ENCODE measurements around the gene CTNNA2.

The CTNNA2 gene

GRCh38 chr2:80302314-80303005 lies 789.6 kb downstream of the CTNNA2 start:
- DNase-seq, result no peak

GRCh38 chr2:80303006-80303908 lies 790.4 kb downstream of the CTNNA2 start:
- DNase-seq, result no peak

- DNase-seq, result no peak
These were observed 791.3 kb downstream of the CTNNA2 start, which contains the start of gene LRRTM1 for GRCh38 chr2:80303909-80304837. LRRTM1 (minus strand) TSS chr2:80304752; CDS start chr2:80303819, 933 bp downstream.

- no peak for DNase-seq
These were observed 798.5 kb downstream of the CTNNA2 start for GRCh38 chr2:80311304-80311703.

- no peak for DNase-seq
These were observed 799.5 kb downstream of the CTNNA2 start for GRCh38 chr2:80312282-80312839.

- DNase-seq, result no peak
These were observed 809.6 kb downstream of the CTNNA2 start for GRCh38 chr2:80322311-80322920.

- no peak for DNase-seq
These were observed 810.1 kb downstream of the CTNNA2 start for GRCh38 chr2:80322958-80323357.

GRCh38 chr2:80323610-80324009 lies 810.8 kb downstream of the CTNNA2 start:
- no peak for DNase-seq

GRCh38 chr2:80324525-80324924 lies 811.7 kb downstream of the CTNNA2 start:
- no peak for DNase-seq

- DNase-seq, result no peak
These were observed 813.4 kb downstream of the CTNNA2 start for GRCh38 chr2:80326214-80326613.

GRCh38 chr2:80326861-80327260 lies 814.0 kb downstream of the CTNNA2 start:
- DNase-seq, result no peak

- DNase-seq, result no peak
These were observed 815.3 kb downstream of the CTNNA2 start for GRCh38 chr2:80328159-80328571.

- DNase-seq, result no peak
These were observed 816.6 kb downstream of the CTNNA2 start for GRCh38 chr2:80329491-80329890.

- DNase-seq, result no peak
These were observed 817.9 kb downstream of the CTNNA2 start for GRCh38 chr2:80330527-80331450.

GRCh38 chr2:80333886-80334285 lies 821.0 kb downstream of the CTNNA2 start:
- no peak for DNase-seq

GRCh38 chr2:80335411-80335810 lies 822.6 kb downstream of the CTNNA2 start:
- no peak for DNase-seq

GRCh38 chr2:80338794-80339193 lies 825.9 kb downstream of the CTNNA2 start:
- no peak for DNase-seq

- DNase-seq, result no peak
These were observed 827.2 kb downstream of the CTNNA2 start for GRCh38 chr2:80340022-80340421.

GRCh38 chr2:80348078-80348477 lies 835.2 kb downstream of the CTNNA2 start:
- DNase-seq, result no peak

- no peak for DNase-seq
These were observed 836.1 kb downstream of the CTNNA2 start for GRCh38 chr2:80348953-80349352.

- no peak for DNase-seq
These were observed 838.4 kb downstream of the CTNNA2 start for GRCh38 chr2:80351231-80351630.

All from stimulated activated CD4-positive, alpha-beta T cell treated with anti-CD3 and anti-CD28 coated beads, Interleukin-2, amount 100 ng/mL, for 24 hours (primary cell).